HG03095 (cell line): Measurements from ENCODE around the gene DYRK3.

Source experiments
- ATAC-seq: cut with Tn5 transposase; IDR thresholded peaks from one replicate; pipeline ENCODE4 v1.9.1; 2021; ENCODE audit warnings: moderate library complexity; ENCODE audit not compliant: unreplicated experiment

Gene DYRK3

GRCh38 chr1:206658981-206659273 is 23.6 kb downstream of the DYRK3 start:
- no peak for ATAC-seq

- ATAC-seq = no peak
Measured at GRCh38 chr1:206660136-206660535, 24.8 kb downstream of the DYRK3 start.

- ATAC-seq = no peak
Measured at GRCh38 chr1:206661161-206661820, 26.0 kb downstream of the DYRK3 start.

- no peak for ATAC-seq
Measured at GRCh38 chr1:206662396-206663092, 27.2 kb downstream of the DYRK3 start.

GRCh38 chr1:206663362-206663761 is 28.0 kb downstream of the DYRK3 start:
- no peak for ATAC-seq

GRCh38 chr1:206663832-206664652 is 28.7 kb downstream of the DYRK3 start:
- peak; percentile 73 for ATAC-seq

GRCh38 chr1:206664740-206665139 is 29.4 kb downstream of the DYRK3 start:
- ATAC-seq = no peak

GRCh38 chr1:206666031-206666561 is 30.8 kb downstream of the DYRK3 start:
- no peak for ATAC-seq

GRCh38 chr1:206666954-206667665 is 31.8 kb downstream of the DYRK3 start:
- ATAC-seq = no peak

- no peak for ATAC-seq
Measured at GRCh38 chr1:206668351-206668750, 33.0 kb downstream of the DYRK3 start.

- ATAC-seq = no peak
Measured at GRCh38 chr1:206668874-206669410, 33.6 kb downstream of the DYRK3 start.

GRCh38 chr1:206672011-206672688 is 36.8 kb downstream of the DYRK3 start:
- no peak for ATAC-seq

- no peak for ATAC-seq
Measured at GRCh38 chr1:206672844-206673758, 37.8 kb downstream of the DYRK3 start.

GRCh38 chr1:206674236-206674635 is 38.9 kb downstream of the DYRK3 start:
- no peak for ATAC-seq

- no peak for ATAC-seq
Measured at GRCh38 chr1:206674745-206675175, 39.4 kb downstream of the DYRK3 start.

- no peak for ATAC-seq
Measured at GRCh38 chr1:206676499-206676898, 41.2 kb downstream of the DYRK3 start.

GRCh38 chr1:206678490-206678889 is 43.2 kb downstream of the DYRK3 start:
- peak; percentile 39 for ATAC-seq

GRCh38 chr1:206679738-206680211 is 44.4 kb downstream of the DYRK3 start:
- peak; percentile 70 for ATAC-seq

- ATAC-seq = no peak
Measured at GRCh38 chr1:206680279-206680678, 44.9 kb downstream of the DYRK3 start.
